Activated naive CD4-positive, alpha-beta T cell treated with anti-CD3 and anti-CD28 coated beads, Interleukin-2, amount 10 ng/mL, durations not matched to agents 7 days and 5 days (primary cell): ENCODE measurements around the gene FAM151A.

Experiments
- CTCF ChIA-PET: fragments of 350-600 bp; sonication (Branson Sonifier 250); formaldehyde crosslinking; loops from one replicate; lab custom pipeline; 2021; ENCODE audit warnings: antibody characterized with exemption; lab: Charles Lee
- DNase-seq: peaks from one replicate; pipeline ENCODE4 v3.0.0-alpha.2; 2020
- H3K27ac Mint-ChIP-seq: one replicate; pipeline ENCODE4 v1.8.0; 2021; ENCODE audit warnings: mild to moderate bottlenecking, moderate library complexity, mixed read lengths
- H3K27me3 Mint-ChIP-seq: one replicate; pipeline ENCODE4 v1.8.0; 2021; ENCODE audit warnings: mild to moderate bottlenecking, mixed read lengths
- H3K36me3 Mint-ChIP-seq: one replicate; pipeline ENCODE4 v1.8.0; 2021; ENCODE audit warnings: mixed read lengths
- H3K4me1 Mint-ChIP-seq: one replicate; pipeline ENCODE4 v1.8.0; 2021; ENCODE audit warnings: mixed read lengths
- H3K4me3 Mint-ChIP-seq: one replicate; pipeline ENCODE4 v1.8.0; 2021; ENCODE audit warnings: mild to moderate bottlenecking, moderate library complexity, mixed read lengths
- H3K9me3 Mint-ChIP-seq: one replicate; pipeline ENCODE4 v1.8.0; 2021; ENCODE audit warnings: mixed read lengths

FAM151A gene

DNA sequence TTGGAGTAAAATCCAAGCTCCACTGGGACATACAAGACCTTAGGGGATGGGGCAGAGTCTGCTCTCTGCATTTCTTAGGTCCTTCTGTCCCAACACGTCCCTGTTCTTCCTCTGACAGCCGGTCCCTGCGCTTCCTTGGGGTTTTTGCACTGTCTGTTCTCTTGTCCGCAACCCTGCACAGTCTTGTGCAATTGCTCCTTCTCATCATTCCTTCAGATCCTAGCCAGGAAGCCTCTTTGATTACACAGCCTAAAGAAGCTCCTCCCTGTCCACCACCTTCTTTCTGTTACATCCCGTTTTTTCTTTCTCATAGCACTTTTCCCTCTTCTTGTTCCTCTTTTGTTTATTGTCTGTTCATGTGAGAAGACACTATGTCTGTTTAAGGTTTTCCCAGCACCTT lies 55.4 kb downstream of the FAM151A start:
- Mint-ChIP-seq H3K4me3 (no peak overlapping the region), H3K27ac (no peak overlapping the region)
- DNase-seq = no peak

DNA sequence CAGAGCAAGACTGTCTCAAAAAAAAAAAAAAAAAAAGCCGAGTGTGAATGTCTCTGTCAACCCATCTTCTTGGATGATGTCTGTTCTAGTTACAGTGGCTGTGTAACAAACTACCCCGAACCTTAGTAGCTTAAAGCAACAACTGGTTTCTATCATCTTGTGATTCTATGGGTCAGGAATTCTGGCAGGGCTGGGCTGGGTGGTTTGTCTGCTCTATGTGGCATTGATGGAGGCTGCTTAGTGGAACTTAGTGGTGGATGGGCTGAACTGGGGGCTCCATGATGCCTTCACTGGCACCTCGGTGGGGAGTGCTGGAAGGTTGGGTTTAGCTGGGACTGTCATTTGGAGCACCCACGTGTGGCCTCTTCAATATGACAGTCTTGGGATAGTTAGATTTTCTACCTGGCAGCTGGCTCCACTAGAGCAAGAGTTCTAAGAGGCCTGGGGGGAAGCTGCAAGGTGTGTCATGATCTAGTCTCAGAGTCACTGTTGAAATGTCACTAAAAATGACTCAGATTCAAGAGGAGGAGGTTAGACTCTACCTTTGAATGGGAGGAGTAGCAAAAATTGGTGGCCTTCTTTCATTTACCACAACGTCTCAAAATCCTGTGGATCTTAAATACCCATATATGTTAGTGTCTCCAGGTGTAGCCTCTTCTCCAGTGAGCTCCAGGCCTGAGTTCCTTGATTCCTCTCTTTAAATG lies 56.7 kb downstream of the FAM151A start:
- CTCF ChIA-PET = no interaction called here
- no peaks in the 10 kb centered on the region for H3K36me3 Mint-ChIP-seq
- peaks cover 13% of the 10 kb centered on the region for H3K27me3 Mint-ChIP-seq
- peaks cover 3% of the 10 kb centered on the region for H3K4me1 Mint-ChIP-seq
- no peak for DNase-seq
- no peak overlapping the region for H3K4me3 Mint-ChIP-seq
- H3K27ac Mint-ChIP-seq = no peak overlapping the region
- H3K9me3 Mint-ChIP-seq = no peaks in the 10 kb centered on the region

More for the DNA sequence above, 55.4 kb downstream of the FAM151A start:
- H3K9me3 Mint-ChIP-seq = no peaks in the 10 kb centered on the region
- CTCF ChIA-PET = no interaction called here
- H3K4me1 Mint-ChIP-seq = peaks cover 3% of the 10 kb centered on the region
- no peaks in the 10 kb centered on the region for H3K36me3 Mint-ChIP-seq
- H3K27me3 Mint-ChIP-seq = peaks cover 17% of the 10 kb centered on the region

DNA sequence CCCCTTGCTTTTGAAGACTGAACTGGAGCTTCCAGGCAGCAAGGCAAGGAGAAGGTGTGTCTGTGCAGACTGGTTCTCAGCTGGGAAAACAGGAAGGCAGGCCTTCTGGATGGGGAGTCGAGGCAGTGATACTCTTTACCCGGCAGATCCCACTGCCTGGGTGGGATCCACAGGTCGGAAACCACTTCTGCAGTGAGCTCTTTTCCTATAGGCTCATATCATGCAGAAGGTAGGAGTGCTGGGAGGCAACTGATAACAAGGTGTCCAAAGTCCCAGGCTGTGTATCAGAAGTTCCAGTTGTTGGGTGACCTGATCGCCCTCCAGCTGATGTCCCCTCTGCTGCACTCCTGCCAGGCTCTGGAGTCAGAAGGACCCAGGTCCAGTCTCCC lies 58.2 kb downstream of the FAM151A start:
- peaks cover 3% of the 10 kb centered on the region for H3K4me1 Mint-ChIP-seq

DNA sequence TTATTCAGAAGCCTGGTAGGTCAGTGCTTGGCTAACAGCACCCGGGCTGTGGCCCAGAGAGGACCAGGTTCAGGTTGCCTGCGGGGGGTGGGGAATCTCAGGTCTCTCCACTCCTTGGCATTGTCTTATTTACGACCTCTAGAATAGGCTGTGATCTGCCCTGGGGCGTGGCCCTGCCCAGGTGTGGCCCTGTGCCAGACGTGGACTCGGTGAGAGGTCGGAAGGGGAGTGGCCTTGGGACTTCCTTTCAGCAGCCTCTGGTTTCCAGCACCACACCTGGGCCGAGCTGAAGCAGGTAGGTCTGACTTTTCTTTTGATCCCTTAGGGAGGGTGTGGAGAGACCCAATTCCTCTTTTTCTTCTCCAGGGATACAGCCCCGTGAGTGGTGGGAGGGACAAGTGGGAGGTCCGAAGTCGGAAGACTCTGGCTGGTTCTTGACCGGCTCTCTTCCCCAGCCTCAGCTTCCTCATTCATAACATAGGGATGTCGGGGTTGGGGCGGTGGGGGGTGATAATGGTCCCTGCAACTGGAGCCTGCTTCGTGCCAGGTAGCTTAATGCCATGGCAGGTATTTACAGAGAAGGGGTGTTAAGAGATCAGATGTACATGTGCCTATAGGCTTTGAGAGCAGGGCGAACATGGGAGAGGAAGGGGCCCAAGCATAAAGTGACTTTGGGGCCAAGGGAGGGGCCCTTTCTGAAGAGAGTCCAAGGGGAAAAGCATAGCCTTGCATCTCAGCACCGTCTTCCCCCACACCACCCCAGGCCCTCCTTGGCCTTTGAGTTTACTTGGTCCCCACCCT lies 58.8 kb downstream of the FAM151A start:
- no peak for DNase-seq
- no peak overlapping the region for H3K27ac Mint-ChIP-seq
- H3K27me3 Mint-ChIP-seq = peaks cover 13% of the 10 kb centered on the region
- peaks cover 3% of the 10 kb centered on the region for H3K4me1 Mint-ChIP-seq
- no peaks in the 10 kb centered on the region for H3K36me3 Mint-ChIP-seq
- H3K9me3 Mint-ChIP-seq = no peaks in the 10 kb centered on the region
- CTCF ChIA-PET = no interaction called here
- H3K4me3 Mint-ChIP-seq = no peak overlapping the region

More for the DNA sequence above, 58.2 kb downstream of the FAM151A start:
- H3K9me3 Mint-ChIP-seq = no peaks in the 10 kb centered on the region
- no peak overlapping the region for H3K27ac Mint-ChIP-seq
- H3K36me3 Mint-ChIP-seq = no peaks in the 10 kb centered on the region
- peaks cover 13% of the 10 kb centered on the region for H3K27me3 Mint-ChIP-seq
- DNase-seq = no peak
- no peak overlapping the region for H3K4me3 Mint-ChIP-seq
- CTCF ChIA-PET = interaction anchor here (0.5 kb wide), 1 partner anchor 384 kb away, joined by 3 read pairs; no protein-coding TSS in a partner anchor

DNA sequence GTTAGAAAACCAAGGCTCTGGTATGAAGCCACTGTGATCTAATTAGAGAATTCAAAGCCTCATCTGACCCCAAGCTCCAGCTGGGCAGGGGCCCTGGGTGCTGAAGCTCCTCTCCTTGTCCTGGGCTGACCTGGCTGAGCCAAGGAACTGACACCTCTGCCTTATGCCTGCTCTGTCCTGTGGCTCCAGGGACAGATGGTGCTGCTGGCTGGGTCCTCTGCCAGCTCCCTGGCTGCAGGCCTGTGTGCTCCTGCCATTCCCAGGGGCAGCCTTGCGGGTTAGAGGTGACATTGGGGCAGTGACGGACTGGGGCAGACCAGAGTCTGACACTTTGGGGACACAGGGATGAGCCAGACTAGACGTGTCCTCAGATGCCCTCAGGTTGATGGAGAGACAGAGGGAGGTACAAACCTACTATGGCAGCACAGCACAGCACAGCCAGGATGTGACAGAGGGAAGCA lies 63.5 kb downstream of the FAM151A start:
- peaks cover 16% of the 10 kb centered on the region for H3K27me3 Mint-ChIP-seq
- no peaks in the 10 kb centered on the region for H3K36me3 Mint-ChIP-seq
- peaks cover 3% of the 10 kb centered on the region for H3K4me1 Mint-ChIP-seq
- H3K27ac Mint-ChIP-seq = no peak overlapping the region
- CTCF ChIA-PET = interaction anchor here (0.5 kb wide), 1 partner anchor 8 kb away, joined by 3 read pairs; no protein-coding TSS in a partner anchor
- H3K4me3 Mint-ChIP-seq = no peak overlapping the region
- DNase-seq = no peak
- H3K9me3 Mint-ChIP-seq = peaks cover 4% of the 10 kb centered on the region
